Gastroesophageal sphincter (tissue), 4 donors: ENCODE results near the gene RELT. TPM values are rescaled to one million over a fixed set of nuclear protein-coding genes. Genes with fewer than 3 reads are reported as not detected.

Experiments used
- ATAC-seq: fragments of 150-250 bp; one replicate; pipeline ENCODE4 v1.9.1; 2016; ENCODE audit warnings: mild to moderate bottlenecking, moderate library complexity
- H3K27ac ChIP-seq, 4 donors: fragments of 200-600 bp; sonication (generic) in 3 of 4; 1 replicate in 3 of 4; 2 replicates in 1 of 4; pipeline ENCODE4 v1.5.1; 2016 to 2019
- H3K27me3 ChIP-seq: fragments of 200-600 bp; sonication (generic); one replicate; pipeline ENCODE4 v1.5.1; 2019
- H3K36me3 ChIP-seq, 2 donors: fragments of 200-600 bp; sonication (generic); one replicate each; pipeline ENCODE4 v1.5.1; 2019; ENCODE audit warnings: control low read depth in 1 of 2
- H3K4me1 ChIP-seq, 3 donors: fragments of 200-600 bp; sonication (generic); 1 replicate in 2 of 3; 2 replicates in 1 of 3; pipeline ENCODE4 v1.5.1; 2016 to 2019; ENCODE audit warnings: control low read depth in 2 of 3
- H3K4me3 ChIP-seq, 2 donors: fragments of 200-600 bp; sonication (generic); one replicate each; pipeline ENCODE4 v1.5.1; 2019; ENCODE audit warnings: mild to moderate bottlenecking in 1 of 2, moderate library complexity in 1 of 2
- H3K9me3 ChIP-seq, 3 donors: fragments of 200-600 bp; sonication (generic); one replicate each; pipeline ENCODE4 v1.5.1; 2017 to 2019; ENCODE audit warnings: control low read depth in 2 of 3
- EP300 ChIP-seq: sonication (generic); formaldehyde crosslinking; IDR thresholded peaks from one replicate; pipeline ENCODE4 v1.6.1; 2017; ENCODE audit warnings: antibody characterized with exemption, mild to moderate bottlenecking
- POLR2A ChIP-seq, 2 donors: fragments of 450-650 bp; IDR thresholded peaks; one replicate each; pipeline ENCODE4 v1.6.1; 2017; ENCODE audit warnings: antibody characterized with exemption in 2 of 2, mild to moderate bottlenecking in 2 of 2, moderate library complexity in 1 of 2
- POLR2AphosphoS5 ChIP-seq: sonication (generic); formaldehyde crosslinking; IDR thresholded peaks from one replicate; pipeline ENCODE4 v1.6.1; 2017; ENCODE audit warnings: antibody characterized with exemption
- WGBS, 2 donors: methylation state at CpG; one replicate each; pipeline ENCODE4 v1.1.5; 2018; ENCODE audit warnings: low coverage in 1 of 2; 5-methylcytosine and 5-hydroxymethylcytosine counted together
- total RNA-seq, 4 donors: library from RNA; depleted of rRNA; stranded (reverse); fragments of >200 nt; gene quantifications; one replicate each; pipeline ENCODE4 v1.1.0, GENCODE V29; 2016
- TF ChIP-seq, protein P1 (sequence below), 4 experiments: fragments of 200-600 bp in 2 of 4; fragments of 450-650 bp in 2 of 4; sonication (generic) in 1 of 4; IDR thresholded peaks; one replicate each; pipeline ENCODE4 v1.5.1; 2017 to 2019; ENCODE audit warnings: antibody characterized with exemption in 4 of 4, mild to moderate bottlenecking in 2 of 4, moderate library complexity in 2 of 4

RELT gene
- total RNA-seq, 4 donors from 2014 or later: 2.3 to 5.7 (median 3.5) TPM

DNA sequence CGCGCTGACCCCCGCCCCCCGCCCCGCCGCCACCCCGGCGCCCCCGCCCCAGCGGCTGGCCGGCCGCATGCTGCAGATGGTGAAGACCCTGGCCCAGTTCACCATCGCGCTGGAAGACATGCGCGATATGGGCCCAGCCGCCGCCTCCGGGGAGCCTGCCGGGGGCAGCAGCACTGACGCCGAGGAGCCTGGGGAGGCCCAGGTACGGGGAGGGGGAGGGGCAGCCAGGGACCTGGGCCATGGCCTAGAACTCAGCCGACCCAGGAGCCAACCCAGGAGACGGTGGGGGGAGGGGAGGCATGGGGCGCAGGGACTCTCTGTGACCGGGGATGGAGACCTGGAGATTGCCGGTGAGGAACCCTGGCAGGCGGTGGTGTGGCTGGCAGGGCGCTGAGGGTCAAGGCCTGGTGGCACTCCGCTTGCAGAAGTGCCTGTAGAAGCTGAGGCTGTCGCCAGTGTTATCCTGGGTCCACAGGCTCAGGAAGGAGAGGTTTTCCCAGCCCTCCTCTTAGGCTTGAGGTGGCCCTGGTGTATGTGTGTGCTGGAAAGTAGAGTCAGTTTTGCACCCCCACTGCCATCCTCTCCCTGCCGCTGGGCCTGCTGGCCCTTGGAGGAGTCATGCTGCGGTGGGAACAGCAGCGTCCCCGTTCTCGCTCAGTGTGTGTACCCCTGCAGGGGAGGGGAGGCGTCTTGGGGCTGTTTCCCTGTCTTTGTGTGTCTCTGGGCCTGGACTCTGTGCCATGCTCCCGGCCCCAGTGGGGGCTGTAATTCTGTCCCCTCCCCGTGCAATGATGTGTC is 32.9 kb upstream of the RELT start:
- no peak for ATAC-seq
- TF ChIP-seq, protein P1, sequence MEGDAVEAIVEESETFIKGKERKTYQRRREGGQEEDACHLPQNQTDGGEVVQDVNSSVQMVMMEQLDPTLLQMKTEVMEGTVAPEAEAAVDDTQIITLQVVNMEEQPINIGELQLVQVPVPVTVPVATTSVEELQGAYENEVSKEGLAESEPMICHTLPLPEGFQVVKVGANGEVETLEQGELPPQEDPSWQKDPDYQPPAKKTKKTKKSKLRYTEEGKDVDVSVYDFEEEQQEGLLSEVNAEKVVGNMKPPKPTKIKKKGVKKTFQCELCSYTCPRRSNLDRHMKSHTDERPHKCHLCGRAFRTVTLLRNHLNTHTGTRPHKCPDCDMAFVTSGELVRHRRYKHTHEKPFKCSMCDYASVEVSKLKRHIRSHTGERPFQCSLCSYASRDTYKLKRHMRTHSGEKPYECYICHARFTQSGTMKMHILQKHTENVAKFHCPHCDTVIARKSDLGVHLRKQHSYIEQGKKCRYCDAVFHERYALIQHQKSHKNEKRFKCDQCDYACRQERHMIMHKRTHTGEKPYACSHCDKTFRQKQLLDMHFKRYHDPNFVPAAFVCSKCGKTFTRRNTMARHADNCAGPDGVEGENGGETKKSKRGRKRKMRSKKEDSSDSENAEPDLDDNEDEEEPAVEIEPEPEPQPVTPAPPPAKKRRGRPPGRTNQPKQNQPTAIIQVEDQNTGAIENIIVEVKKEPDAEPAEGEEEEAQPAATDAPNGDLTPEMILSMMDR (IDR thresholded peaks at IDR 0.05): no peak
- TF ChIP-seq EP300 (no peak), POLR2AphosphoS5 (no peak), POLR2A (IDR thresholded peaks at IDR 0.05) (no peak)
- Histone ChIP-seq H3K27ac (peak overlapping the region in 3 of 4 donors; percentile 49 to 76 (median 50)), H3K9me3 (no peaks in the 10 kb centered on the region), H3K27me3 (no peaks in the 10 kb centered on the region), H3K36me3 (peaks cover 0 to 18% of the 10 kb centered on the region in 2 donors), H3K4me3 (peak overlapping the region; percentile 8 to 56), H3K4me1 (peaks cover 0 to 87% (median 40%) of the 10 kb centered on the region in 3 donors)
- 14 to 53% methylated on average over 2 to 5 of the region's 40 CpGs for WGBS, 2 donors

DNA sequence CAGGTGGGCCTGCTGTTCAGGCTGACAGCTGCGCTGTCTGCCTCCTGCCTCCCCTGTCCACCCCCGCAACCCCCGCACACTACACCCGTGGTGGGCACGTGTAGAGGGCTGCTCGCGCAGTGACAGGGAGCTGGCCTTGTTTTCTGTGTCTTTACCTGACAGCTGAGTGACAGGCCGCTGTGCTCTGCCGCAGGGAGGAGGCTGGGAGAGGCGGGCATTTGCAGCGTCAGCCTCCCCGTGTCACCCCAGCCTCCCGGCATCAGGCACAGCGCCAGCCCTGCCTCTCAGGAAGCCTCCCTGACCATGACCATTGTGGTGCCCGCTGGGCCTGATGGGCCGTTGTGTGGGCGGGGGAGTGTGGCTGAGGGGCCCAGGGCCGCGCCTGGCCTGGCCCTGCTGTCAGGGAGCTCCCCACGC is 32.0 kb upstream of the RELT start:
- TF ChIP-seq POLR2AphosphoS5: no peak
- TF ChIP-seq EP300: no peak
- no peak for TF ChIP-seq POLR2A (IDR thresholded peaks at IDR 0.05)
- TF ChIP-seq, protein P1 (IDR thresholded peaks at IDR 0.05): no peak
- Histone ChIP-seq H3K27me3 (no peaks in the 10 kb centered on the region), H3K9me3 (no peaks in the 10 kb centered on the region), H3K4me3 (peak overlapping the region in 1 of 2 donors; percentile 56), H3K36me3 (peaks cover 0 to 26% of the 10 kb centered on the region in 2 donors), H3K27ac (peak overlapping the region in 3 of 4 donors; percentile 49 to 76 (median 50)), H3K4me1 (peaks cover 0 to 80% (median 33%) of the 10 kb centered on the region in 3 donors)
- no CpG with 5 or more reads among the region's 20 CpGs for WGBS, 2 donors
- peak; percentile 52 for ATAC-seq

DNA sequence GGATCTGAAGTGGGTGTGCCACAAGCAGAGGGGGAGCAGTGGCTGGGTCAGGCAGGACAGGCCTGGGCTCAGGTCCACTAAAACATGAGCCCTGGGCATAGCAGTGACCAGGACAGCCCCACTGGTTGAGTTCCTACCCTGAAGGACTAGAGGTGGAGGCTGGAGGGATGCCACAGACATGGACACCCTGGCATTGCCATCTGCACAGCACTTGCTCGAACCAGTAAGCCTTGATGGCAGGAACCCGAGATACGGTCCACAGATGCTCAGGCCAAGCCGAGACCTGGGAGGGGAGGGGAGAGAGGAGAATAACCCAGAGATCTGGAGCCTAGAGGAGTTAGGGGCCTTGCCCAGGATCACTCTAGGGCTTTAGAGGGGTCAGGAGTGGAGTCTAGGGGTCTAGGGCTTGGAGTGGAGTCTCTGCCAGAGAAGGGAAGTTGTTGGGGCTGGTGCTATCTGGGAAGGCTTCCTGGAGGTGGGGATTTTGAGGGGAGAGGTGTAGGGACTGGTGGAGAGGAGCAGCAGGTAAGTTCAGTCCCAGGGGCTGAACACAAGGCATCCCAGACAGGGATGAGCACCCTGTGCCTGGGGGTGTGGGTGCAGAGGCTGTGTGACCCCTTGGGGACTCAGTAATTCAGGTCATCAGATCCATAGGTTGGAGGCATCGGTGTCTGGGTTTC is 30.6 kb upstream of the RELT start:
- 63% methylated on average over 1 of the region's 5 CpGs; no CpG with 5 or more reads in 1 of the 2 donors for WGBS, 2 donors
- peaks cover 0 to 80% (median 28%) of the 10 kb centered on the region in 3 donors for H3K4me1 ChIP-seq
- H3K36me3 ChIP-seq: peaks cover 0 to 26% of the 10 kb centered on the region in 2 donors
- no peaks in the 10 kb centered on the region for H3K9me3 ChIP-seq
- no peaks in the 10 kb centered on the region for H3K27me3 ChIP-seq
- ATAC-seq: no peak
- TF ChIP-seq POLR2AphosphoS5 (no peak), EP300 (no peak), POLR2A (IDR thresholded peaks at IDR 0.05) (no peak)
- TF ChIP-seq, protein P1 (IDR thresholded peaks at IDR 0.05): no peak
- H3K27ac ChIP-seq: peak overlapping the region in 3 of 4 donors; percentile 49 to 76 (median 50)
- H3K4me3 ChIP-seq: no peak overlapping the region

DNA sequence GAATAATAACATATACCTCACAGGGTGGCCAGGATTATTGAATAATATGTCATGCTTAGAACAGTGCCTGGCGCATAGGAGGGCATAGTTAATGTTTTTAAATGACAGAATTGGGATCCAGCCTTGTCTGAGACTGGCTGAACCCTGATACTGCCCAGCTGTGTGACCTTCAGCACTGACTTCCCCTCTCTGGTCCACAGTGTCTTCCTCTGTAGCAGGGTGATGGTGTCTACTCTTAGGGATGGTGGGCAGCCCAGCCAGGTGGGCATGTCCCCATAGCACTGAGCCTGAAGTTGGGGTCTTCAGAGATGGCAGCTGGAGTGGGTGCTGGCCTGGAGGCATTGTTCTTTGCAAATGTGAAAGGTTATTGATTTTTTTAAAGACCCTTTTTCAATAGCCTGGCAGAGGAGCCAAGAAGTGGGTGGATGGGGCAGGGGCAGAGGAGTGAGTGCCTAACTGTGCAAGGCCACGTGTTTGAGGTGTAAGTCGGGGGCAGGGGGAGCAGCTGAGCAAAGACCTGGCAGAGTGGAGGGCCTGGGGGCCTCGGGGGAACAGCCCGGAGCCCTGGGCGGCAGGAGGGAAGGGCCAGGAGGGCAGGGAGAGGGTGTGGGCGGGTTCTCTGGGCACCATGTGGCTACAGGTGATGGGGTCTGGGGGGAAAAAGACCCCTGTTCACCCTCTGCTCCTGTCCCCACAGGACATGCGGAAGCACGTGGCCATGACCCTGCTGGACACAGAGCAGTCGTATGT is 29.8 kb upstream of the RELT start:
- Histone ChIP-seq H3K9me3 (no peaks in the 10 kb centered on the region), H3K4me1 (peaks cover 0 to 80% (median 28%) of the 10 kb centered on the region in 3 donors), H3K27ac (peak overlapping the region in 2 of 4 donors; percentile 43 to 50), H3K27me3 (no peaks in the 10 kb centered on the region), H3K36me3 (peaks cover 0 to 26% of the 10 kb centered on the region in 2 donors), H3K4me3 (no peak overlapping the region)
- no peak for ATAC-seq
- WGBS, 2 donors: 60 to 74% methylated on average over 1 to 5 of the region's 10 CpGs
- TF ChIP-seq, protein P1 (IDR thresholded peaks at IDR 0.05): no peak
- TF ChIP-seq POLR2AphosphoS5: no peak
- no peak for TF ChIP-seq EP300
- no peak for TF ChIP-seq POLR2A (IDR thresholded peaks at IDR 0.05)
